Chondrocyte (in vitro differentiated cells): Measurements from ENCODE around the gene GPR153. TPM values are rescaled to one million over a fixed set of nuclear protein-coding genes. Genes with fewer than 3 reads are reported as not detected.

ENCODE experiments used
- DNase-seq: peaks from one replicate; pipeline ENCODE4 v3.0.0; 2021; ENCODE audit warnings: mixed read lengths, low spot score
- H3K27ac Mint-ChIP-seq: one replicate; pipeline ENCODE4 v1.8.0; 2021; ENCODE audit warnings: mild to moderate bottlenecking, moderate library complexity, mixed read lengths; ENCODE audit not compliant: unreplicated experiment
- H3K27me3 Mint-ChIP-seq: 2 replicates; pipeline ENCODE4 v1.8.0; 2021; ENCODE audit warnings: low read depth, mixed read lengths
- H3K36me3 Mint-ChIP-seq: 2 replicates; pipeline ENCODE4 v1.8.0; 2021; ENCODE audit warnings: low read depth, mixed read lengths
- H3K4me1 Mint-ChIP-seq: 2 replicates; pipeline ENCODE4 v1.8.0; 2021; ENCODE audit warnings: low read depth, mild to moderate bottlenecking, mixed read lengths
- H3K4me3 Mint-ChIP-seq: one replicate; pipeline ENCODE4 v1.8.0; 2021; ENCODE audit warnings: mild to moderate bottlenecking, moderate library complexity, mixed read lengths; ENCODE audit not compliant: unreplicated experiment
- H3K9me3 Mint-ChIP-seq: 2 replicates; pipeline ENCODE4 v1.8.0; 2021; ENCODE audit warnings: low read depth, mixed read lengths
- CTCF ChIP-seq: fragments of 200-600 bp; sonication (generic); IDR thresholded peaks from 2 replicates; pipeline ENCODE4 v1.5.0; 2021; ENCODE audit warnings: antibody characterized with exemption, mild to moderate bottlenecking, moderate library complexity
- total RNA-seq: library from RNA; stranded (reverse); gene quantifications from 3 replicates; pipeline ENCODE4 v1.2.1, GENCODE V29; 2021

The GPR153 gene
- total RNA-seq, 1 donor from 2014 or later: 4.4 TPM

- TF ChIP-seq CTCF: no peak
- Mint-ChIP-seq H3K36me3 (peaks cover 4% of the 10 kb centered on the region), H3K4me1 (peaks cover 26% of the 10 kb centered on the region), H3K27me3 (no peaks in the 10 kb centered on the region), H3K9me3 (no peaks in the 10 kb centered on the region), H3K4me3 (peak overlapping the region; percentile 70), H3K27ac (no peak overlapping the region)
- DNase-seq: no peak
Measured at GRCh38 chr1:6209661-6210580, 51.0 kb downstream of the GPR153 start.

- peak; percentile 76 for TF ChIP-seq CTCF
- no peak for DNase-seq
- Mint-ChIP-seq H3K27ac (no peak overlapping the region), H3K27me3 (no peaks in the 10 kb centered on the region), H3K4me3 (peak overlapping the region; percentile 70), H3K9me3 (no peaks in the 10 kb centered on the region), H3K36me3 (peaks cover 3% of the 10 kb centered on the region), H3K4me1 (peaks cover 26% of the 10 kb centered on the region)
Measured at GRCh38 chr1:6208723-6209660, 51.9 kb downstream of the GPR153 start.

- TF ChIP-seq CTCF: no peak
- peak overlapping the region; percentile 49 for H3K27ac Mint-ChIP-seq
- H3K4me3 Mint-ChIP-seq: peak overlapping the region; percentile 70
- peaks cover 26% of the 10 kb centered on the region for H3K4me1 Mint-ChIP-seq
- no peaks in the 10 kb centered on the region for H3K36me3 Mint-ChIP-seq
- no peaks in the 10 kb centered on the region for H3K9me3 Mint-ChIP-seq
- no peak for DNase-seq
- no peaks in the 10 kb centered on the region for H3K27me3 Mint-ChIP-seq
Measured at GRCh38 chr1:6207921-6208320, 53.0 kb downstream of the GPR153 start.

GRCh38 chr1:6207075-6207885 lies 53.6 kb downstream of the GPR153 start:
- no peak for DNase-seq
- Mint-ChIP-seq H3K4me3 (peak overlapping the region; percentile 70), H3K27me3 (no peaks in the 10 kb centered on the region), H3K9me3 (no peaks in the 10 kb centered on the region), H3K36me3 (no peaks in the 10 kb centered on the region), H3K27ac (no peak overlapping the region), H3K4me1 (peaks cover 26% of the 10 kb centered on the region)
- TF ChIP-seq CTCF: no peak
